ENCODE results near the gene TNNC2. TPM values are rescaled to one million over a fixed set of nuclear protein-coding genes. Genes with fewer than 3 reads are reported as not detected.

Gene TNNC2
- total RNA-seq, 4 donors from 2014 or later = 1.4 to 10.7 (median 2.6) TPM; not detected in 1

GRCh38 chr20:45774945-45775344 is 52.2 kb downstream of the TNNC2 start:
- no peak for TF ChIP-seq POLR2A (IDR thresholded peaks at IDR 0.05)
- TF ChIP-seq, protein P1, sequence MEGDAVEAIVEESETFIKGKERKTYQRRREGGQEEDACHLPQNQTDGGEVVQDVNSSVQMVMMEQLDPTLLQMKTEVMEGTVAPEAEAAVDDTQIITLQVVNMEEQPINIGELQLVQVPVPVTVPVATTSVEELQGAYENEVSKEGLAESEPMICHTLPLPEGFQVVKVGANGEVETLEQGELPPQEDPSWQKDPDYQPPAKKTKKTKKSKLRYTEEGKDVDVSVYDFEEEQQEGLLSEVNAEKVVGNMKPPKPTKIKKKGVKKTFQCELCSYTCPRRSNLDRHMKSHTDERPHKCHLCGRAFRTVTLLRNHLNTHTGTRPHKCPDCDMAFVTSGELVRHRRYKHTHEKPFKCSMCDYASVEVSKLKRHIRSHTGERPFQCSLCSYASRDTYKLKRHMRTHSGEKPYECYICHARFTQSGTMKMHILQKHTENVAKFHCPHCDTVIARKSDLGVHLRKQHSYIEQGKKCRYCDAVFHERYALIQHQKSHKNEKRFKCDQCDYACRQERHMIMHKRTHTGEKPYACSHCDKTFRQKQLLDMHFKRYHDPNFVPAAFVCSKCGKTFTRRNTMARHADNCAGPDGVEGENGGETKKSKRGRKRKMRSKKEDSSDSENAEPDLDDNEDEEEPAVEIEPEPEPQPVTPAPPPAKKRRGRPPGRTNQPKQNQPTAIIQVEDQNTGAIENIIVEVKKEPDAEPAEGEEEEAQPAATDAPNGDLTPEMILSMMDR (IDR thresholded peaks at IDR 0.05) = no peak
- WGBS, 2 donors = 39 to 56% methylated on average over 2 of the region's 2 CpGs
- intact Hi-C loops (cut with DNase I; ENCODE audit: low total_unique reads) = loop anchor here (5.0 kb wide), 1 partner anchor 318 kb away; no protein-coding TSS in a partner anchor
- peak in 1 of 2 donors; percentile 32 for DNase-seq (ENCODE audit: low spot score in 2 of 2)
- H3K4me3 ChIP-seq (ENCODE audit: low read depth, poor library complexity, severe bottlenecking) = no peak overlapping the region

Other genes starting within 250 kb of the TNNC2 start
- not detected for gene WFDC8, start 248.0 kb downstream of the TNNC2 start, total RNA-seq
- not detected for gene WFDC10A, start 197.6 kb downstream of the TNNC2 start, total RNA-seq
- gene WFDC9, start 196.0 kb downstream of the TNNC2 start, total RNA-seq = not detected
- gene WFDC11, start 157.1 kb downstream of the TNNC2 start, total RNA-seq = not detected
- gene WFDC13, start 125.3 kb downstream of the TNNC2 start, total RNA-seq = not detected
- 1 to 10 TPM in 1 of 4 donors, under 1 TPM in 1, not detected in 2; 0.54 to 1.9 TPM for gene WFDC10B, start 122.3 kb downstream of the TNNC2 start, total RNA-seq
- not detected for gene SPINT4, start 105.0 kb downstream of the TNNC2 start, total RNA-seq
- gene WFDC3, start 35.4 kb downstream of the TNNC2 start, total RNA-seq = 10 to 100 TPM in 3 of 4 donors, 1 to 10 TPM in 1; 8.4 to 37.2 (median 21.1) TPM
- gene DNTTIP1, start 35.4 kb downstream of the TNNC2 start, total RNA-seq = 10 to 100 TPM; 24.5 to 62.9 (median 43.5) TPM
- gene UBE2C, start 14.7 kb downstream of the TNNC2 start, total RNA-seq = 10 to 100 TPM in 2 of 4 donors, 1 to 10 TPM in 2; 1.1 to 24.1 (median 10.2) TPM
- gene SNX21, start 6.5 kb upstream of the TNNC2 start, total RNA-seq = 100 to 1,000 TPM; 159 to 236 (median 203) TPM
- gene ACOT8, start 30.1 kb upstream of the TNNC2 start, total RNA-seq = 10 to 100 TPM; 57.6 to 84.9 (median 61.4) TPM
- 1 to 10 TPM; 3.7 to 4.6 (median 4.0) TPM for gene ZSWIM3, start 30.3 kb upstream of the TNNC2 start, total RNA-seq
- 10 to 100 TPM; 10.0 to 16.6 (median 13.5) TPM for gene ZSWIM1, start 53.9 kb upstream of the TNNC2 start, total RNA-seq
- 1 to 10 TPM in 2 of 4 donors, under 1 TPM in 2; 0.59 to 3.6 (median 1.8) TPM for gene SPATA25, start 60.3 kb upstream of the TNNC2 start, total RNA-seq
- 10 to 100 TPM in 2 of 4 donors, 1 to 10 TPM in 2; 6.5 to 12.9 (median 9.5) TPM for gene NEURL2, start 63.9 kb upstream of the TNNC2 start, total RNA-seq
- 100 to 1,000 TPM in 3 of 4 donors, 10 to 100 TPM in 1; 89.1 to 122 (median 111) TPM for gene CTSA, start 64.0 kb upstream of the TNNC2 start, total RNA-seq
- 100 to 1,000 TPM in 1 of 4 donors, 10 to 100 TPM in 3; 37.4 to 114 (median 83.2) TPM for gene PLTP, start 84.8 kb upstream of the TNNC2 start, total RNA-seq
- gene PCIF1, start 107.4 kb upstream of the TNNC2 start, total RNA-seq = 10 to 100 TPM; 34.5 to 63.2 (median 41.3) TPM
- gene ZNF335, start 144.9 kb upstream of the TNNC2 start, total RNA-seq = 10 to 100 TPM; 21.6 to 38.6 (median 30.7) TPM
- gene MMP9, start 181.6 kb upstream of the TNNC2 start, total RNA-seq = 1 to 10 TPM in 3 of 4 donors, not detected in 1; 1.8 to 7.0 (median 1.9) TPM
- gene SLC12A5, start 201.9 kb upstream of the TNNC2 start, total RNA-seq = not detected

Measured in lower leg skin (tissue), 4 donors.